CD8-positive, alpha-beta memory T cell (primary cell): ENCODE measurements around the gene C13orf46. TPM values are rescaled to one million over a fixed set of nuclear protein-coding genes. Genes with fewer than 3 reads are reported as not detected.

Experiments used
- CTCF ChIA-PET: fragments of 350-600 bp; sonication (Branson Sonifier 250); formaldehyde crosslinking; loops from one replicate; lab custom pipeline; 2021; ENCODE audit warnings: antibody characterized with exemption; lab: Charles Lee
- POLR2A ChIA-PET: fragments of 350-600 bp; sonication (Branson Sonifier 250); formaldehyde crosslinking; loops from one replicate; lab custom pipeline; 2021; ENCODE audit warnings: antibody characterized with exemption; lab: Charles Lee
- DNase-seq, 5 donors: peaks; one replicate each; pipeline versions ENCODE4 v3.0.0 to v3.0.0-alpha.2; 2020 to 2022; ENCODE audit warnings: mixed read lengths in 1 of 5
- H3K27ac ChIP-seq: one replicate; pipeline ENCODE4 v1.7.0; 2013; ENCODE audit warnings: low read depth, mild to moderate bottlenecking, low read length, moderate library complexity
- H3K27me3 ChIP-seq: 2 replicates; pipeline ENCODE4 v1.7.0; 2013; ENCODE audit warnings: low read length, mild to moderate bottlenecking; ENCODE audit not compliant: insufficient read depth, poor library complexity, severe bottlenecking
- H3K36me3 ChIP-seq: 2 replicates; pipeline ENCODE4 v1.7.0; 2013; ENCODE audit warnings: mild to moderate bottlenecking, low read length, moderate library complexity; ENCODE audit not compliant: insufficient read depth
- H3K4me1 ChIP-seq: 2 replicates; pipeline ENCODE4 v1.7.0; 2013; ENCODE audit warnings: mild to moderate bottlenecking, low read length, moderate library complexity; ENCODE audit not compliant: insufficient read depth
- H3K4me3 ChIP-seq: 2 replicates; pipeline ENCODE4 v1.7.0; 2013; ENCODE audit warnings: mild to moderate bottlenecking, low read length
- H3K9me3 ChIP-seq: 2 replicates; pipeline ENCODE4 v1.7.0; 2013; ENCODE audit warnings: mild to moderate bottlenecking, low read length
- H3K27ac Mint-ChIP-seq, 8 donors: one replicate each; pipeline ENCODE4 v1.8.0; 2020 to 2021; ENCODE audit warnings: mixed read lengths in 8 of 8, mild to moderate bottlenecking in 6 of 8, inconsistent platforms in 3 of 8, moderate library complexity in 3 of 8
- H3K27me3 Mint-ChIP-seq, 2 donors: one replicate each; pipeline ENCODE4 v1.8.0; 2020 to 2021; ENCODE audit warnings: mixed read lengths in 2 of 2, mild to moderate bottlenecking in 1 of 2, moderate library complexity in 1 of 2
- H3K36me3 Mint-ChIP-seq, 3 donors: one replicate each; pipeline ENCODE4 v1.8.0; 2020 to 2021; ENCODE audit warnings: mixed read lengths in 3 of 3, inconsistent platforms in 1 of 3, mild to moderate bottlenecking in 1 of 3
- H3K4me1 Mint-ChIP-seq, 3 donors: one replicate each; pipeline ENCODE4 v1.8.0; 2020 to 2021; ENCODE audit warnings: mixed read lengths in 3 of 3, inconsistent platforms in 1 of 3, mild to moderate bottlenecking in 1 of 3
- H3K4me3 Mint-ChIP-seq, 7 donors: one replicate each; pipeline ENCODE4 v1.8.0; 2020 to 2021; ENCODE audit warnings: mixed read lengths in 7 of 7, mild to moderate bottlenecking in 6 of 7, moderate library complexity in 4 of 7, inconsistent platforms in 2 of 7
- H3K9me3 Mint-ChIP-seq, 5 donors: one replicate each; pipeline ENCODE4 v1.8.0; 2020 to 2022; ENCODE audit warnings: mixed read lengths in 5 of 5, mild to moderate bottlenecking in 3 of 5, moderate library complexity in 2 of 5, inconsistent platforms in 1 of 5
- polyA plus RNA-seq: library from polyadenylated mRNA; unstranded; fragments of 300-500 nt; fragmentation: Illumina TruSeq; gene quantifications from one replicate; pipeline ENCODE4 v1.2.3, GENCODE V29; 2021
- total RNA-seq, 2 experiments: library from RNA; stranded (reverse); gene quantifications; one replicate each; pipeline ENCODE4 v1.2.3, GENCODE V29; 2021

C13orf46 gene
- total and polyA plus RNA-seq, 3 experiments from 2014 or later: 1.2 to 2.2 (median 1.8) TPM

DNA sequence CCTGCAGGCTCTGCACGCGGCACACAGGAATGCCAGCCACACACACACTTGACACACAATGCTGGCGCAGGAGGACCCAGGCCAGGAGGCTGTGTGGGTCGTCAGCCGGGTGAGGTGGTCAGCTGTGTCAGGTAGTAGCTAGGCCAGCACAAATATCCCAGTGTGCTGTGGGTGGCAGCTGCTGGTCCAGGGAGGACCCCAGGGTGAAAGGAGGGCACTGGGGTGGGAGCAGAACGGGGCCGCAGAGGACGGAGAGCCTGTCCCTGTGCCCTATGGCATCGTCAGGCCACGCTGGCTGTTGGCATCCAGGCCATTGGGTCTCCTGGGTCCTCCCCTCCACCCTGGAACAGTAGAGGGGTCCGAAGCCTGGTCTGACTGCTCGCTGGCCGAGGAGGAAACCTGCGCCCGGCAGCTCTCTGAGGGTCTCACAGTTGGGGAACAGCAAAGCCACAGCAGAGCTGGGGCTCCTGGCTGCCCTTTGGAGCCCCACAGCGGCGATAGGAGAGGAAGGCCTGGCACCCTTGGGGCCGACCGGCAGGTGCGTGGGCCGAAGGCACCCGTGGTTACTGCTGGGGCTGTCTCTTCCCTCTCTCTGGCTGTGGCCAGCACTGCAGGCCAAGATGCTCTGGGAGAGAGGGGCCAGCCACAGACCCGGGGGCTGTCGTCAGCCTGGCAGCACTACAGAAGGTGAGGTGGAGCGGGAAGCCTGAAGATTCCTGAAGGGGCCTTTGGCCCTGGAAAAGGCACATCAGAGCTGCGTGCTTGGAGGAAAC, 27.3 kb downstream of the C13orf46 start:
- H3K9me3 Mint-ChIP-seq: peaks cover 0 to 4% (median 0%) of the 10 kb centered on the region in 5 donors
- peaks cover 0 to 2% of the 10 kb centered on the region in 2 donors for H3K27me3 Mint-ChIP-seq
- Histone ChIP-seq H3K27me3 (no peaks in the 10 kb centered on the region), H3K27ac (no peak overlapping the region), H3K4me1 (no peaks in the 10 kb centered on the region), H3K36me3 (no peaks in the 10 kb centered on the region), H3K4me3 (no peak overlapping the region), H3K9me3 (no peaks in the 10 kb centered on the region)
- H3K27ac Mint-ChIP-seq: peak overlapping the region in 1 of 8 donors; percentile 34
- ChIA-PET CTCF (no interaction called here), POLR2A (no interaction called here)
- peaks cover 0 to 13% (median 5%) of the 10 kb centered on the region in 3 donors for H3K4me1 Mint-ChIP-seq
- DNase-seq: no peak
- peak overlapping the region in 1 of 7 donors; percentile 81 for H3K4me3 Mint-ChIP-seq
- peaks cover 0 to 4% (median 0%) of the 10 kb centered on the region in 3 donors for H3K36me3 Mint-ChIP-seq

DNA sequence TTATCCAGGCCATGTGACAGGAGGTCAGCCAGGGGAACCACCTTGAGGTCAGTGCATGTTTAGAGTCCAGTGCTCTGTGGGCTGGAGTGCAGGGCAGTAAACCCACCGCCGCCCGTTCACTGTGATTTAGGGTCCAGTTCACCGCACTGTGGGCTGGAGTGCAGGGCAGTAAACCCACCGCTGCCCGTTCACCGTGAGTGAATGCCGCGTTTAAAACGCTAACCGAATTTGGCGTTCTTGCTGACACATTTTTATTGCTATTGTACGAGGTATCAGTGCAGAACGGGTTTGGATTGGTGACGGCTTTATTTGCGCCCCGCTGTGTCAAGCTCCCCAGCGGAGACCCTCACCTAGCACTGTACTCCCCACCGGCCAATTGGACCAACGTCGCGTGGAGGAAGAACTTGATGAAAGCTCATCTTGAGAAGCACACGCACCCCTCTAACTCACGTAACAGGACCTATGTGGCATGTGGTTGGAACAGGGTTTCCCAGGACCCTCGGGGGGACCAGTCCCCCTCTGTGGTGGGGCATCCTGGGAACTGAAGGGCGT, 27.9 kb downstream of the C13orf46 start:
- Mint-ChIP-seq H3K27ac (no peak overlapping the region), H3K9me3 (peaks cover 0 to 4% (median 0%) of the 10 kb centered on the region in 5 donors), H3K27me3 (peaks cover 0 to 2% of the 10 kb centered on the region in 2 donors), H3K4me1 (peaks cover 0 to 10% (median 5%) of the 10 kb centered on the region in 3 donors), H3K4me3 (no peak overlapping the region), H3K36me3 (peaks cover 0 to 4% (median 0%) of the 10 kb centered on the region in 3 donors)
- no peaks in the 10 kb centered on the region for H3K36me3 ChIP-seq
- POLR2A ChIA-PET: no interaction called here
- H3K27ac ChIP-seq: no peak overlapping the region
- H3K4me1 ChIP-seq: no peaks in the 10 kb centered on the region
- CTCF ChIA-PET: no interaction called here
- no peak overlapping the region for H3K4me3 ChIP-seq
- H3K9me3 ChIP-seq: no peaks in the 10 kb centered on the region
- no peak for DNase-seq
- no peaks in the 10 kb centered on the region for H3K27me3 ChIP-seq

DNA sequence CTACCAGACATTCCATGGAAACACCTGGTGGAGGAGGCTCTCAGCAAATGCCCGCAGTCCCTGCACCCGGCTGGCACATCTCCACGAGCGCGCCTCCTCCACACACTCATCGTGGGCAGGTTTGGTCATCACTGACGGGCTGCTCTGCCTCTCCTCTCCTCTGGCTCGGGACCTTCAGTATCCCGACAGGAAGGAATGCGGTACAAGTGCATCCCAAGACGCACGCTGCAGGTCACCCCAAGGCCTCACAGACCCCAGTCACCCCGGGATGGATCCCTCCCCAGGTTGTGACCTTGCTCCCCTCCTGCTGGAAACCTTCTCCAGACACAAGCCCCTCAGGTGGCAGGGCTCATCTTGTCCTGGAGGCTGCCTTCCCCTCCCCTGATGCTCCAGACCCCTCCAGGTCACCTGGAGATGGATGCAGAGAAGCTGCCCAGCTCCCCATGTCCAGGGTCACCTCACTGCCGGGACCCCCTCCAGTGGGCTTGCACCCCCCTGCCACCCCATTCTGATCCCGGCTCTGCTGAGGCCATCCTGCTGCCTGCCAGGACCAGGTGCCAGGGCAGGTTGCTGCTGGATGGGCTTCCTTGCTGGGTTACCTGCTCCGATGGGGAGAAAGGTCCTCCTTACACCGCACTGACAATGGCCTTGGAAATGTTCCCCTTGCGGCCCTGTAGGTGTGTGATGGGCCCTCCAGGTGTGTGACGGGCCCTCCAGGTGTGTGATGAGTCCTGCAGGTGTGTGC, 29.9 kb downstream of the C13orf46 start:
- H3K27ac Mint-ChIP-seq: peak overlapping the region in 1 of 8 donors; percentile 50
- CTCF ChIA-PET: no interaction called here

DNA sequence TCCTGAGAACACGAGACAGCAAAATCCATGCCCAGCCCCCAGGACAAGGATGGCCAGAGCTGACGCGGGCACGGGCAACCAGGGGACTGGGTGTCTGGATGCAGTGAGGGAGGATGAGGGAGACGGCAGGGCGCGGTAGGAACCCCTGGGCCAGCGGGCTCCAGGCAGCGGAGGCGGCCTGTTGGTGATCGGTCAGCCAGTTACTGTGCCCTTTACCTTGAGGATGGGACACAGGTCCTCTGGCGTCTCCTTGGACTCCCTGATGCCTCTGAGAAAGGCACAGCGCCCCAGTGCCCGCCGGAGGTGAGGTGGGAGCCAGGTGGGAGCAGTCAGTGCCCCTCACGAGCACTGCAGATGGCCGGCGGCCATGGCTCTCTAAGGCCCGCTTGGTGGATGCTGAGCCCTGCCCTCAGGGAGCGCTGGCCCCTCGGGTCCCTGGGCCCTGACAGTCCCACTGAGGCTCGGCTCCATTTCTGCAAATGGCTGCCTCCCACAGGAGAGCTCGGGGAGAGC, 31.2 kb downstream of the C13orf46 start:
- Histone ChIP-seq H3K27ac (no peak overlapping the region), H3K27me3 (no peaks in the 10 kb centered on the region), H3K4me1 (no peaks in the 10 kb centered on the region), H3K9me3 (no peaks in the 10 kb centered on the region), H3K4me3 (no peak overlapping the region), H3K36me3 (no peaks in the 10 kb centered on the region)
- H3K9me3 Mint-ChIP-seq: peaks cover 0 to 2% (median 0%) of the 10 kb centered on the region in 5 donors
- peak overlapping the region in 1 of 8 donors; percentile 38 for H3K27ac Mint-ChIP-seq
- POLR2A ChIA-PET: no interaction called here
- CTCF ChIA-PET: no interaction called here
- H3K4me1 Mint-ChIP-seq: no peaks in the 10 kb centered on the region
- H3K36me3 Mint-ChIP-seq: peaks cover 0 to 1% (median 0%) of the 10 kb centered on the region in 3 donors
- no peak overlapping the region for H3K4me3 Mint-ChIP-seq
- H3K27me3 Mint-ChIP-seq: peaks cover 0 to 12% of the 10 kb centered on the region in 2 donors
- no peak for DNase-seq

More for the DNA sequence above, 29.9 kb downstream of the C13orf46 start:
- H3K36me3 Mint-ChIP-seq: peaks cover 0 to 1% (median 0%) of the 10 kb centered on the region in 3 donors
- no peak overlapping the region for H3K27ac ChIP-seq
- H3K9me3 ChIP-seq: no peaks in the 10 kb centered on the region
- no peaks in the 10 kb centered on the region for H3K4me1 ChIP-seq
- no peak for DNase-seq
- H3K4me3 Mint-ChIP-seq: peak overlapping the region in 1 of 7 donors; percentile 75
- H3K4me3 ChIP-seq: no peak overlapping the region
- POLR2A ChIA-PET: no interaction called here
- peaks cover 0 to 2% of the 10 kb centered on the region in 2 donors for H3K27me3 Mint-ChIP-seq
- H3K9me3 Mint-ChIP-seq: peaks cover 0 to 2% (median 0%) of the 10 kb centered on the region in 5 donors
- H3K36me3 ChIP-seq: no peaks in the 10 kb centered on the region
- peaks cover 0 to 8% (median 2%) of the 10 kb centered on the region in 3 donors for H3K4me1 Mint-ChIP-seq
- no peaks in the 10 kb centered on the region for H3K27me3 ChIP-seq

DNA sequence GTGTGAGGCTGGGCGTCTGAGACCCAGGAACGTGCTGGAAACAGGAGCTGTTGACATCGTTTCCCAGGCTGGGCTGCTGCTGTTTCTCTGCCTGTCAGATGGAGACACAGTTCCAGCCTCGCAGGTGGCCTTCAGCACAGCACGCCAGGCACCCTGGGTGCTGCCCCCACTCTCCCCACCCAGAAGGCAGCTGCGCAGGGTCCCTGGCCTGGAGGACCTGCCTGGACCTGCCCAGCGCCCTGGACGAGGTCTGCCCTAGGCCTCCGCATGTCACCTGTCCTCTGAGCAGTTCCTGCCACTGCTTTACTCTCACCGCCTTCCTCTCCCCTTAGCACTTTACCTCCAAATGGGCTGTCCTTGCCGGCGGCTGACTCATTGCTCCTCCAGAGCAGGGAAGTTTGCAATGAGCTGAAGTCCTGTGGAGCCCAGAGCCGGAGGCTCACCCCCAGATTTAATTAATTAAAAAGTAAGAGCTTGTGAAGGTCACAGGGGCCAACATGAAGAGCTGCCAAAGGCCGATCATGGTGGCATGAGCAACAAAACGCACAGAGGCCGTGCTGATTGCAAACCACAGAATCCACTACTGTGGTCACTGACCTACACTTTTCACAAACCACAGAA, 32.2 kb downstream of the C13orf46 start:
- Mint-ChIP-seq H3K9me3 (peaks cover 0 to 6% (median 0%) of the 10 kb centered on the region in 5 donors), H3K27ac (no peak overlapping the region), H3K4me3 (no peak overlapping the region), H3K4me1 (no peaks in the 10 kb centered on the region), H3K27me3 (peaks cover 3 to 16% of the 10 kb centered on the region in 2 donors), H3K36me3 (peaks cover 0 to 1% (median 0%) of the 10 kb centered on the region in 3 donors)
- Histone ChIP-seq H3K4me3 (no peak overlapping the region), H3K9me3 (no peaks in the 10 kb centered on the region), H3K4me1 (no peaks in the 10 kb centered on the region), H3K36me3 (no peaks in the 10 kb centered on the region), H3K27ac (no peak overlapping the region), H3K27me3 (no peaks in the 10 kb centered on the region)
- CTCF ChIA-PET: no interaction called here
- DNase-seq: no peak
- POLR2A ChIA-PET: no interaction called here

DNA sequence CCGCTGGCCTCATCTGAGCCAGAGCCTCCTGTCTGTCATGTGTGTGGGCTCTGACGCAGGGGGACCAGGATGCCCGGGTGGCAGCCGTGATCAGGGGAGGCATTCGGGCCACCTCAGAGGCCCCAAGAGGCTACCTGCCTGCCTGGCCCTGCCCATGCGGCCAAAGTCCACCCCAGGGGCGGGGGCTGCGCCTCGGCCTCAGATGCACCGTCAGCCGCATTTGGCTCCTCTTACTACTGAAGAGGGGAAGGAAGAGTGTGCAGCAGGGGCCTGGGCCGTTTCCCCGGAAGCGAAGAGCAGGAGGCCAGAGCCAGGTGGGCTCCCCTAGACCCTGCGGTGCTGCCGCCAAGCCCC, 34.0 kb downstream of the C13orf46 start:
- no peak overlapping the region for H3K4me3 Mint-ChIP-seq
- Histone ChIP-seq H3K4me3 (no peak overlapping the region), H3K36me3 (no peaks in the 10 kb centered on the region), H3K27me3 (no peaks in the 10 kb centered on the region), H3K4me1 (no peaks in the 10 kb centered on the region), H3K9me3 (no peaks in the 10 kb centered on the region), H3K27ac (no peak overlapping the region)
- ChIA-PET POLR2A (no interaction called here), CTCF (no interaction called here)
- H3K9me3 Mint-ChIP-seq: peaks cover 0 to 4% (median 0%) of the 10 kb centered on the region in 5 donors
- H3K4me1 Mint-ChIP-seq: no peaks in the 10 kb centered on the region
- H3K27me3 Mint-ChIP-seq: peaks cover 8 to 16% of the 10 kb centered on the region in 2 donors
- H3K36me3 Mint-ChIP-seq: peaks cover 0 to 1% (median 0%) of the 10 kb centered on the region in 3 donors
- H3K27ac Mint-ChIP-seq: no peak overlapping the region
- DNase-seq: no peak

DNA sequence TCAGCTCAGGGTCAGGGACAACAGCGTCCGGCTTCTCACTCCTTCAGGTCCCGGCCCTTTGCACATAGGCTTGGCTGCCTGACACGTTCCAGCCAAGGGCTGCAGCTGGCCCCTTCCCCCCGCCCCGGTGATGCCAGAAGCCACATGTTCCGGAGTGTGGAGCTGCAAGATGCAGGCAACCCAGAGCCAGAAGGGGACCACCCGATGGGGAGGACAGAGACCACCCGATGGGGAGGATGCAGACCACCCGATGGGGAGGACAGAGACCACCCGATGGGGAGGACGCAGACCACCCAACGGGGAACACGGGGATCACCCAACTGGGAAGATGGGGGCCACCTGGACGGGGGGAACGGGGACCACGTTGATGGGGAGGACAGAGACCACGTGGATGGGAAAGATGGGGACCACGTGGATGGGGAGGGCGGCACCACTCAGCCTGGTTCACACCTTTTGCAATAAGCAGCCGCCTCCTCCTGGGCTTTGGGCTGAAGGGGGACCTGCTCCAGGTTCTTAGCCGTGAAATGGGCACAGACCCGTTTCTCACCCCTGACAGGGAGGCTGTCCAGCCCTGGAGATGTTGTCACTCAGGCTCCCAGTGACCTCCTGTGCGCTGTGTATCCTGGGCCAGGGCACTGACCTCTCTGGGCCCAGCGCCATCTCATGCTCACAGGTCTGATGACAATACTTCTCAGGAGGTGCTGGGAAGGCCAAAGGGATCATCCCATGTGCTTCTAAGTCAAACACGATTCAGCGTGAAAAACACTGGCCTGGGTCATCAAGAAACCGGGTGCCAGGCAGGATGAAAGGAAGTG, 34.5 kb downstream of the C13orf46 start:
- Mint-ChIP-seq H3K27ac (no peak overlapping the region), H3K9me3 (peaks cover 0 to 4% (median 0%) of the 10 kb centered on the region in 5 donors), H3K4me3 (no peak overlapping the region), H3K36me3 (peaks cover 0 to 1% (median 0%) of the 10 kb centered on the region in 3 donors), H3K4me1 (no peaks in the 10 kb centered on the region), H3K27me3 (peaks cover 8 to 16% of the 10 kb centered on the region in 2 donors)
- ChIA-PET CTCF (no interaction called here), POLR2A (no interaction called here)
- no peak overlapping the region for H3K4me3 ChIP-seq
- DNase-seq: no peak
- no peaks in the 10 kb centered on the region for H3K36me3 ChIP-seq
- no peaks in the 10 kb centered on the region for H3K4me1 ChIP-seq
- H3K27me3 ChIP-seq: no peaks in the 10 kb centered on the region
- no peaks in the 10 kb centered on the region for H3K9me3 ChIP-seq
- no peak overlapping the region for H3K27ac ChIP-seq
